Measurements from ENCODE around the gene CCNG2.

The CCNG2 gene

GRCh38 chr4:77159806-77160205 lies 2.8 kb downstream of the CCNG2 start:
- DNase-seq: no peak
- H3K4me3 ChIP-seq (ENCODE audit: low read depth, low read length): no peak overlapping the region
- no peak overlapping the region for H3K27ac ChIP-seq
- in situ Hi-C loops (cut with HindIII; ENCODE audit: low pct_ligation_motif_present, low sequenced_read_pairs): no loop called here
- peaks cover 22% of the 10 kb centered on the region for H3K36me3 ChIP-seq (replicated peaks)
- TF ChIP-seq CTCF (IDR thresholded peaks at IDR 0.05; ENCODE audit: low read depth, low read length, missing control alignments): no peak
- H3K27me3 ChIP-seq (replicated peaks): no peaks in the 10 kb centered on the region

- DNase-seq: peak; percentile 16
- no peak for TF ChIP-seq CTCF (IDR thresholded peaks at IDR 0.05; ENCODE audit: low read depth, low read length, missing control alignments)
- Histone ChIP-seq H3K36me3 (replicated peaks) (peaks cover 24% of the 10 kb centered on the region), H3K4me3 (ENCODE audit: low read depth, low read length) (no peak overlapping the region), H3K27ac (no peak overlapping the region), H3K27me3 (replicated peaks) (no peaks in the 10 kb centered on the region)
- in situ Hi-C loops (cut with HindIII; ENCODE audit: low pct_ligation_motif_present, low sequenced_read_pairs): no loop called here
Observed at GRCh38 chr4:77163641-77164040, 6.6 kb downstream of the CCNG2 start.

GRCh38 chr4:77167173-77167572 lies 10.2 kb downstream of the CCNG2 start:
- no peak overlapping the region for H3K4me3 ChIP-seq (ENCODE audit: low read depth, low read length)
- peaks cover 14% of the 10 kb centered on the region for H3K36me3 ChIP-seq (replicated peaks)
- H3K27ac ChIP-seq: no peak overlapping the region
- no peak for DNase-seq
- in situ Hi-C loops (cut with HindIII; ENCODE audit: low pct_ligation_motif_present, low sequenced_read_pairs): no loop called here
- TF ChIP-seq CTCF (IDR thresholded peaks at IDR 0.05; ENCODE audit: low read depth, low read length, missing control alignments): no peak
- no peaks in the 10 kb centered on the region for H3K27me3 ChIP-seq (replicated peaks)

- H3K4me3 ChIP-seq (ENCODE audit: low read depth, low read length): no peak overlapping the region
- no peak overlapping the region for H3K27ac ChIP-seq
- in situ Hi-C loops (cut with HindIII; ENCODE audit: low pct_ligation_motif_present, low sequenced_read_pairs): no loop called here
- TF ChIP-seq CTCF (IDR thresholded peaks at IDR 0.05; ENCODE audit: low read depth, low read length, missing control alignments): no peak
- no peaks in the 10 kb centered on the region for H3K27me3 ChIP-seq (replicated peaks)
- peaks cover 11% of the 10 kb centered on the region for H3K36me3 ChIP-seq (replicated peaks)
- no peak for DNase-seq
Observed at GRCh38 chr4:77167866-77168265, 10.9 kb downstream of the CCNG2 start.

- in situ Hi-C loops (cut with HindIII; ENCODE audit: low pct_ligation_motif_present, low sequenced_read_pairs): no loop called here
- DNase-seq: no peak
- no peak overlapping the region for H3K4me3 ChIP-seq (ENCODE audit: low read depth, low read length)
- peaks cover 4% of the 10 kb centered on the region for H3K36me3 ChIP-seq (replicated peaks)
- TF ChIP-seq CTCF (IDR thresholded peaks at IDR 0.05; ENCODE audit: low read depth, low read length, missing control alignments): no peak
- no peak overlapping the region for H3K27ac ChIP-seq
- H3K27me3 ChIP-seq (replicated peaks): no peaks in the 10 kb centered on the region
Observed at GRCh38 chr4:77169481-77169880, 12.5 kb downstream of the CCNG2 start.

- no peak for DNase-seq
- H3K27ac ChIP-seq: no peak overlapping the region
- peaks cover 9% of the 10 kb centered on the region for H3K27me3 ChIP-seq (replicated peaks)
- H3K4me3 ChIP-seq (ENCODE audit: low read depth, low read length): no peak overlapping the region
- in situ Hi-C loops (cut with HindIII; ENCODE audit: low pct_ligation_motif_present, low sequenced_read_pairs): no loop called here
- H3K36me3 ChIP-seq (replicated peaks): no peaks in the 10 kb centered on the region
- no peak for TF ChIP-seq CTCF (IDR thresholded peaks at IDR 0.05; ENCODE audit: low read depth, low read length, missing control alignments)
Observed at GRCh38 chr4:77170926-77171325, 13.9 kb downstream of the CCNG2 start.

Data from brain microvascular endothelial cell (primary cell).